Esophagus muscularis mucosa (tissue), 4 donors: Measurements from ENCODE around the gene DPF3.

Experiments used
- CTCF ChIP-seq, 3 experiments: fragments of 200-600 bp in 2 of 3; fragments of 450-650 bp in 1 of 3; sonication (generic) in 2 of 3; IDR thresholded peaks; one replicate each; pipeline ENCODE4 v1.5.1; 2017 to 2019; ENCODE audit warnings: antibody characterized with exemption in 3 of 3, mild to moderate bottlenecking in 2 of 3, moderate library complexity in 1 of 3
- EP300 ChIP-seq: sonication (generic); formaldehyde crosslinking; IDR thresholded peaks from one replicate; pipeline ENCODE4 v1.6.1; 2017; ENCODE audit warnings: antibody characterized with exemption
- POLR2A ChIP-seq: fragments of 450-650 bp; IDR thresholded peaks from one replicate; pipeline ENCODE4 v1.6.1; 2017; ENCODE audit warnings: antibody characterized with exemption, moderate library complexity, mild to moderate bottlenecking, low read depth
- POLR2AphosphoS5 ChIP-seq, 2 donors: sonication (generic); formaldehyde crosslinking; IDR thresholded peaks; one replicate each; pipeline ENCODE4 v1.6.1; 2017; ENCODE audit warnings: antibody characterized with exemption in 2 of 2

GRCh38 chr14:72824051-72824450, 69.8 kb downstream of the DPF3 start:
- TF ChIP-seq CTCF (IDR thresholded peaks at IDR 0.05) (no peak), POLR2A (no peak), EP300 (no peak), POLR2AphosphoS5 (IDR thresholded peaks at IDR 0.05) (no peak)
